Activated gamma-delta T cell (primary cell): ENCODE results near the gene PRKN.
"Not testable (repeated sequence)": the region's sequence is repeated elsewhere in the genome, so short reads cannot be mapped to it uniquely, and the experiment has no call there.

ENCODE experiments used
- DNase-seq: peaks from one replicate; lab custom pipeline; 2025; lab: John Stamatoyannopoulos, UW

PRKN gene

DNA sequence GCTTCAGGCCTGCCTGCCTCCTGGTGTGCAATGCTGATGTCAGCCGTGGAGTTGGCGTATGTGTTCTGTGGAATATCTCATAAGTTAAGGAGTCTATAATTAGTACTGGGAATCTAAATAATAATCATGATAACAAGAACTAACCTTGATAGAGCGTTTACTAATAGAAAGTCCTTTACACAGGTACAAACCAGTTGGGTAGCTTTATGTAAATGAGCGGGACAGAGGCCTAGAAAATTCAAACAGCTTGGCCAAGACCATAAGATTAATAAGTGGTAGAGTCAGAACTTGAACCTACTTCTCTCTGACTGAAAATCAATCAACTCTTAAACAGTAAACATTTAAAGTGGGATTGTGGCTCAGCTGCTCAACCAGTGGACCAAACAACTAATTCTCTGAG is 882.8 kb downstream of the PRKN start:
- no peak for DNase-seq

GRCh38 chr6:161843066-161843465 is 884.5 kb downstream of the PRKN start:
- no peak for DNase-seq

DNA sequence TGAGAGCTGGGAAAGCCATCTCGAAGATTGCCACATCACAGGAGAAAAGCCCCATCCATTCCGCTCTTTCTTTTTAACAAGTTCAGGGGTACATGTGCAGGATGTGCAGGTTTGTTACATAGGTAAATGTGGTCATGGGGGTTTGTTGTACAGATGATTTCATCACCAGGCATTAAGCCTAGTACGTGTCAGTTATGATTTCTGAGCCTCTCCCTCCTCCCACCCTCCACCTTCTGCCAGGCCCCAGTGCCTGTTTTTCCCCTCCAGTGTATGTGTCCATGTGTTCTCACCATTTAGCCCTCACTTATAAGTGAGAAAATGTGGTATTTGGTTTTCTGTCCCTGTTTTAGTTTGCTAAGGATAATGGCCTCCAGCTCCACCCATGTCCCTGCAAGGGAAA is 887.2 kb downstream of the PRKN start:
- no peak for DNase-seq

DNA sequence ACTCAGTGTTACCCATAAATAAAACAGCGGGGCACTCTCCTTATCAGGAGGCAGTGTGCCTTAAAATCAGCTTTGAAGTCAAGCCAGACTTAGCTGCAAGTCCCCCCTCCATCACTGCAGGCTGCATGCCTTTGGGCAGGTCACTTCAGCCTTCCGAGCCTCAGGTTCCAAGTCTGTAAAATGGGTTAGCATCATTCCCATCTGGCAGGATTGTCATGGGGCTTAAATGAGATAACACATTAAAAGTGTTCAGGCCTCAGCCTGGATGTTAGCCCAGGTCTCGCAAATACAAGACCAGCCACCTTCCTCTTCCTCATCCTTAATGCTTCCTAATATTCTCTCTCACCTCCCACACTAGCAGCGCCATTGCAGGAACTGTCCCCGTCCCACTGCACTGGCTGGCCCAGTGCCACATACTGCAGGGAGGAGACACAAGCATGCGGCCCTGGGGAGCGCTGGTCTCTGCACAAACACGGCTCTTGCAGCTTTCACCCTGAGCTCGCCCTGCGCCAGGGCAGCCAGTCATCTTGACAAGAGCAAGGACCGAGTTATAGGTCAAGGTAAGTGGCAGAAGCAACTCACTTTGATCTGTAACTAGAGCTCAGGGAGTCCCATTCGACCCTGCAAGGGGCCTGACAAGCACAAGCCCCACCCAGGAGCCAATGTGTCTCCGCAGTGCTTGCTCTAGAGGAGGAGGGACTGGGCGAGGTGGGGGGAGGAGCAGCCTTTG is 889.1 kb downstream of the PRKN start:
- no peak for DNase-seq

DNA sequence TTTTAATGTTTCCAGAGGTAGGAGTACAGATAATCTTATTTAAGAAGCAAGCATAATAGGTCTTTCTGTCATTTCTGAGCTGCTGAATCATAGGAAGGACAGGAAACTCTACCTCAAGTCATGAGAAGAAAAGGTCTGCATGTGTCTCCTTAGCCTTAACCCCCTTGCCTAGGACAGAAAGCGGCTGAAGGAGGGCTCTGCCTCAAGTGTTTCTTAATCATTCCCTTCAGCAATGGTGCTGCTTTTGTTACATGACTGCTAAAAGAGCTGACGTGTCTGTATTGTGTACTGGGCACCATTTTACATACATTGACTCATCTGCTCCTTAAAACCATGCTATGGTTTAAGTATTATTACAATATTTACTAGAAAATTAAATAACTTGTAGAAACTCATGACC is 889.7 kb downstream of the PRKN start:
- DNase-seq, result no peak

GRCh38 chr6:161837449-161837735 is 890.2 kb downstream of the PRKN start:
- DNase-seq, result no peak

GRCh38 chr6:161836643-161837448 is 890.7 kb downstream of the PRKN start:
- DNase-seq, result no peak

DNA sequence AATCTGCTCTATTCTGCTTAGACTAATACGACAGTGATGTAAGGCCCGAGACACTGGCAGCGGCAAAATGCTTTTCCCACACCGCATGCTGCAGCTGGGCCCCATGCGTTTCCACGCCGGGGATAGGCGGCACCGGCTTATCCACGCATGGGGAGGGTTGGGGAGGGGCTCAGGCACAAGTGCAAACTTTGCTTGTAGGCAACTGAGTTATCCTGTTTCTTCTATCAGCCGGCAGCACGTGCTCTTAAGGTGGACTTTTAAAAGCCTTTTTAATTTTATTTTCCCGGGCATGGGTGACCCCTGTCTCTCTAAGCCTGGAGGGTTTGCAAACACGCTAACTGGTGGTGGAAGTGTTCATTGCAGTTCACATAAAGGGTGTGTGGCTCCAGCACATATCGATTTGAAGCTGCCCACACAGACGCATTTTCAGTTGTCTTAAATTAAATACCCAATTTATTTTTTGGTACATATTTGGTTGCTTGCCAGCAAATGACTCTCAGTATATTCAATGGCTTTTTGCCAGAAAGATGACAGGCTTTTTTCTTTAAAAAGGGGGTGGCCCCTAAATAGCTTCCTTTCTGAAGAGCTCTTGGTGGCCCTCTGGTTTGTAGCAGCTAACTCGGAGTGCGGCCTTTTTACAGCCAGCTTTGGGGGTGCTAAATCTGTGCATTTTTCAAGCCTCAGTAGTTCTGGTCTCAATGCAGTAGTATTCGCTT is 891.9 kb downstream of the PRKN start:
- no peak for DNase-seq

GRCh38 chr6:161834426-161834825 is 893.1 kb downstream of the PRKN start:
- DNase-seq, result no peak

- DNase-seq, result no peak
Observed at GRCh38 chr6:161833099-161833860, 894.3 kb downstream of the PRKN start.

DNA sequence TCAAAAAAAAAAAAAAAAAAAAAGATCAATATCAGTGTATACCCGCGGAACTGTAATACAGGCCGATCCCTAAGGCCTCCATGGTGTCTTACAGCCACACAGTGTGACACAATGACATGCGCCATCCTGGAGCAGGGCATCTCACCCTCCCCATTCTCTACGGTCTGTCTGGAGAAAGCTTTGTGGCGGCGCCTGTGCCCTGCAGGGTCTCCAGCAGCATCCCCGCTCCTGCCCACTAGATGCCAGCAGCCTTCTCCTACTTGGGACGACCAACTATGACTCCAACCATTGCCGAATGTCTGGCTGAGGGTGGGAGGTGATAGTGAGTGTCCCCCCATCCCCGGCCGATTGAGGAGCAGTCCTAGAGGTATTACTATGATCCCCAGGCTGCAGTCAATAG is 894.9 kb downstream of the PRKN start:
- no peak for DNase-seq

DNA sequence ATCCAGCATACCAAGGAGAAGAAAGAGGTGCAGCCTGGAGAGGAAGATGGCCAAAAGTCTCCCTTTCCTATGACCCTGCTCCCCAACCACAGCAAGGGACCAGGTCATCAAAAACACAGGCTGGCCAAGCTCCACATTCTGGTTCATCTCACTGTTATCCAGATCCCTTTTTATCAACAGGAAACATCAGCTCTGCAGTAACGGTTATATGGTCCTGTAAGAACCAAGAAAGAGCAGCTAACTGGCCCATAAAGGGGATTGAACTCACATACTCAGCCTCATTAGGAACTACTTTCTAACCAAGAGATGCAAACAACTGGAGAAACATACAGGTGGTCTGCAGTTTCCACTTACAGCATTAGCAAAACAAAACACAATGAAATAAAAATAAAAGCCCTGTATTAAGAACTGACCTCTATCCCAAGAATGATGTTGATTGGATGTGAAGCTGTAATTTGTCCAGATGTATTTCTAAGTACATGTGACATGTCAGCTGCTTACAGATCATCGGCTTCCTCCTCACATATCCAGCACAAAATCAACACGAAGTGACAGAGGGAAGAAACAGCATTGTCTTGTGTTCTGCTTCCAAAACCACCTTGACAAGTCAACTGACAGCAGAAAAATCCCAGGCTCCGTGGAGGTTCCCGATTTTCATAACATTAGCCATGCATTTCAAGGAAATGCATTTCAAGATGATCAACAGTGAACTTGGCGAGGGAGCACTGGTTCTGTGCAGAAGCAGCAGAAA is 896.5 kb downstream of the PRKN start:
- no peak for DNase-seq

DNA sequence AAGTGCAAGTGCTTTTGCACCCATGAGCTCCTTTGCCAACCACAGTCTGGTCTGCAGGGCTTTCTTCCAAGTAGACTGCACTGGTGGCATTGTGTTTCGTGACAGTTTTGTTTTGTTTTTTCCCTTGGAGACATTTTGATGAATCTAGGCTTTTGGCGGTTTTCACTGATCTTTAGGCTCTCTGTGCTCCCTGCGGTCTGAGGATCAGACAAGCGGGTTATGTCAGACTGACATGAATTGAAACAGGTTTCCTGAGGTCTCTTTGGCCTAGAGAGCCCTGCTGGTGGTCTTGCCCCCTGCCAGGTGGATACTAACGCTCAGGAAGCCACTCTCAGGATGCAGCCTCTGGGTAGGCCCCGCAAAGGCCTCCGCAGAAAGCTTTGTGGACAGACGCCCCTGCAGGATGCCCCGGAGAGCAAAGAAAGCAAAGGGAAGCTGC is 898.3 kb downstream of the PRKN start:
- DNase-seq, result no peak

DNA sequence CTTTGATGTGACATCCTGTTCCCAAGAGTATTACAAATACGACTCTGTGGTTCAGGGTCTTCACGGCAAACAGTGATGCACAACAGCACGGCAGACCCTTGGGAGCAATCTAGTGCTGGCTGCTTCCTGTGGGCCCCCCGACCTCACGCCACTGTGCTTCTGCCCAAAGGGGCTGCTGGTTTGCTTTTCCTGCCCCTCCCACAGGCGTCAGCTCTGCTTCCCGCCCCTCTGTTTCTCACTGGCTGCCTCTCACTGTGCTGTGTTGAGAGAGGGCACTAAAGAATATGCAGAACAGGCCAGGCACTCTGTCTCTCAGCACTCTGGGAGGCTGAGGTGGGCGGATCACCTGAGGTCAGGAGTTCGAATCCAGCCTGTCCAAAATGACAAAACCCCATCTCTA is 899.2 kb downstream of the PRKN start:
- DNase-seq, result no peak

GRCh38 chr6:161826512-161826911 is 901.1 kb downstream of the PRKN start:
- no peak for DNase-seq

- DNase-seq, result not testable (repeated sequence)
Observed at GRCh38 chr6:161822204-161822603, 905.4 kb downstream of the PRKN start.

DNA sequence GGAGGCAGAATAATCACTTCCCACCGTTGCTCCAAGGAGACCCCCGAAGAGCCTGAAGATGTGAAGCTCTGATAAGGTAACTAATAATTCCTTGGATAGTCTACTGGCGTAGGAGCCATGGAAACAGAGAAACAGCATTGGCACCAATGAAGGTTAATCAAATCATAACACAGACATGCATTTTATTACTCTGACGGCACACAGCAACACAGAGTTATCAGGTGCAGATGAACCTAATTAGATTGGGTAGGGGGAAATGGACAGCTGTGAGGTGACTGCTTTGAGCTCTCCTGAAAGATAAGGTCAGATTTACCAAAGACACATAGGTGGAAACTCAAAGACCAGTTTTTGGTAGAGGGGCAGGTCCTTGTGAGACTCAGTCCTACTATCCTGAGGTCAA is 909.7 kb downstream of the PRKN start:
- no peak for DNase-seq

- DNase-seq, result no peak
Observed at GRCh38 chr6:161815965-161816364, 911.6 kb downstream of the PRKN start.

DNA sequence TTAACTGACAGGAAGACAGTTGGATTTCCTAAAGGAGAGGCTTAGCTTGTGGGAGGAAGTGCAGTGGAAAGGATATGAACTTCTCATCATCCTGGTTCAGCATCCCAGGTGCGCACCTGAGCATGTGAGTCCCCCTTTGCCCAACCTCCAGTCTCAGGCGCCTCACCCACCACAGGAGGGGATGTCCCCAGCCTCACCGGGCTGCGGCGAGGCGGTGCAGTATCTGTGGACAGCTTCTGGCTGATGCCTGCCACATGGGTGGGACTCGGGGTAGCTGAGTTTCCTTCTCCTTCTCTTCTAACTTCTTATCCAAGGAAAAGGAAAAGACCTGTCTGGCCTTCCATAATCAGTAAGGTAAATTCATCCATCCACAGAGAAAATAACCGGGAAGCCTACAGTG is 914.4 kb downstream of the PRKN start:
- DNase-seq, result no peak

GRCh38 chr6:161809971-161810370 is 917.6 kb downstream of the PRKN start:
- DNase-seq, result no peak

DNA sequence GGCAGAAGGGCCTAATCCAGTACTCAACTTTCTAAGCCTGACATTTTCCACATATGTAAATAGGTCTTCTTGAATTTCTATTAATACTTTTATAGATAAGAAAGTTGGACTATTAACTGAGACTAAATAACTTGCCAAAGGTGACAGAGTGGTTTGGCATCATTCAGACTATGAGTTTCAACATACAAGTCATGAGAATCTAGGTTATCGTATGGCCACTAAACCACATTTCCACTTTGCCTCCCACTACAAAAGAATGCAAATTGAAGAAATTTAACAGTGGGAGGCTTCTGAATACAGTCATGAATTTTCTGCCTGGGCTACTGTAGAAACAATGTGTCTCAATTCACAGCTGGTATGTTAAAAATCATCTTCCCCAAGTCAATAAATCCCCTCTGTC is 922.7 kb downstream of the PRKN start:
- no peak for DNase-seq

- no peak for DNase-seq
Observed at GRCh38 chr6:161803131-161803530, 924.4 kb downstream of the PRKN start.
